Amniotic epithelial cell (primary cell): Measurements from ENCODE around the gene UNC5C.

Source experiments
- DNase-seq: peaks from one replicate; pipeline ENCODE4 v3.0.0-alpha.2; 2010; ENCODE audit warnings: low read depth

The UNC5C gene

DNA sequence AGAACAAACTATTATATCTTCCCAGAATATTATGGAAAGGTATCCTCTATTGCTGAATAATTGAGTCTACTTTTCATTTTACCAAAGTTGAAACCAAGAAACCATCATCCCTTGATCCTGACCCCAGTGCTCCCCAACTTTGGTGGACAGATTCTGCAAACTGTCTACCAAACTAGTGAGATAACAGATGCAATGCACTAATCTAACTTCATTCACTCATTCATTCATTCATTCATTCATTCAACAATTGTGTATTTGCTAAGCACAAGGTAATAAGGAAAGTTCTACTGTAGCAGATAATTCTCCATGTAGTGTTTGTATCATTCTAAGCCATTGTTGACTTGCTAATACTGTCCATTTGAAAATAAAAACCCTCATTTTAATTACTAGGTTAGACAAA is 150.6 kb downstream of the UNC5C start:
- DNase-seq = no peak

DNA sequence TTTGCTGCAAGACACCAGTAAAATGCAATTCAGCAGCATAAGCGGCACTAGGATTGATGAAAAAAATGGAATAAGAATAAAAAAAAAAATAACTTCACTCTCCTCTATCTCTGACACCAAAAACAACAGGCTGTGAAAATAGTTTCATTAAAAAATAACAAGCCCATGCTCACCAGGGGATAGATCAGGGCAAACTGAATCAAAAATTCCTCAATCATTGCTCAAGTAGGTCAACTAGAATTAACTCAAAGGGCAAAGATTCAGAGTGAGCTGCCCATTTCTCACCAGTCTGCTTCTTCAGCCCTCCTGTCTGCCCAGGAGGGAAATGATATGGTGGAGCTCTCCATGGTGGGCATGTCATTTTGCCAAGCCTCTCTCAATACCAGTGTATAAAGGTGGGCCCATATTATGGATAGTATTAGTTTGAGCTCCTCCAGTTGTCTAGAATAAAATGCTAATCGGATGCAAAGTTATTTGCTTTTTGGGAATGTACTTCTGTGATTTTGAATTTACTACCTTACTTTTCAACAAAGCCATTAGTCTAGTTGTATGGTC is 153.9 kb downstream of the UNC5C start:
- DNase-seq = no peak

DNA sequence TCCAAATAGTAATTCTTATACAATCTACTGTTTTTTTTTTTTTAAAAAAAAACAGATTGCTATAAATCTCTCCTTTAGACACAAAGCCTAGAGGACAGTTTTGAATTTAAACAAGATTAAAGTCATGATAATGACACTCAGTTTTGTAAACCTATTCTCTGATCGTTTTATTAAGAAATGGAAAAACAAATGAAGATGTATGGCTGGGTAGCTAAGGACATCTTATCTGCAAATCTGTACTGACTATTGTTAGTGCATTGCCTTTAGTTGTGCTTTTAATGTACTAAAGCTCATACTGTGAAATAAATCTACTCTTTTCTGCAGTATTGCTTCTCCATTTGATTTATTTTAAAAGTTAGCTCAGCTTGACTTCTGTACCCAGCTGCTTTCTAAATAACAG is 155.0 kb downstream of the UNC5C start:
- no peak for DNase-seq

DNA sequence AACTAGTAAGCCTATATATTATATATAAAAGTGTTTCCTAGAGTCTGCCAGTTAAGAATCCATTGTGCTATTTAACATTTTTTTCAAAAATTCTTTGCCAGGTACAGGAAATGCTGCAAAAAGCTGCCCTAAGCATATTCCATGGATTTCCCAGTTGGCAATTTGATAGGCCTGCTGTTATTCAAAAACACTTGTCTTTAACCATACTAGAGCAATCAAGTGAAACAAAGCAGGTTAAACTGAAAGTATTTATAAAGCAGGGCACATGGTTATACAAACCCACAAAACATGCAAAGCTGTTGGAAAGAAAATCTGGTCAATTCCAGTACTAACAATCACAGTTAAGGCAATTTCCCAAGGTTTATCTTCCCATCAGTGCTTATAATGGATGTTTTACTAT is 159.9 kb downstream of the UNC5C start:
- DNase-seq = no peak

DNA sequence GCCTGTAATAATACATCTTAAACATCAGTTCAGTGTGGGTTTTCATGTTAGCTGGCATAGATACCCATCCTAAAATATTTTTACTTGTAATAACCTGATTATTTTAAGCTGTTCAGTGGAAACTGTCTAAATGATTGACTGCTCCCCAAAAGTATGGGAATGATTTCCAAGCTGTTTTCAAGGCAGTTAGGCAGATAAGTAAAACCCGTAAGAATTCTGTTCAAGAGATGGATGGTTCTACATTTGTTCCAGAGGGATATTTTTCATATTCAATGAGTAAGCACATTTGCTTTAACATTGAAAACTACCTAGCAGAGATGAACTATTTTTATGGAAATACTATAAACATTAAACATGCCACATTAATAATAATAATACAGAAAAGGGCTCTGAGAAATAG is 161.1 kb downstream of the UNC5C start:
- DNase-seq = peak; percentile 59

DNA sequence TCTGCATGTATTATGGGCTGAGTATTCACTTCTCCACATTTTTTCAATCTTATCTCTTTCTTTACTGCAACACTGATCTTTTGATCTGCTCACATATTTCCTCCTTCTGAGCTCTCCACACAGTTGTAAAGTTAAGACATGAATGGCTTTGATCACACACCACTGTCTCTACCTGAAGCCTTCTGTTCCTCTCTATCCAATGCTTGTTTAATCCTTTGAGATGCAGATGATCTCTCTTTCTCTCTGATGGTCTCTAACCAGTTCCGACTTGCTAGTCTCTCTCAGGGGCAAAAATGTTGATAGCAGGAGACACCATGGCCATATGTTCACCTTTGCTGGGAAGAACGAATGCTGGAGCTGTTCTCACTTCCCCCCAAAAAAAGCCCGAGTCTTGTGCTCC is 162.4 kb downstream of the UNC5C start:
- no peak for DNase-seq

DNA sequence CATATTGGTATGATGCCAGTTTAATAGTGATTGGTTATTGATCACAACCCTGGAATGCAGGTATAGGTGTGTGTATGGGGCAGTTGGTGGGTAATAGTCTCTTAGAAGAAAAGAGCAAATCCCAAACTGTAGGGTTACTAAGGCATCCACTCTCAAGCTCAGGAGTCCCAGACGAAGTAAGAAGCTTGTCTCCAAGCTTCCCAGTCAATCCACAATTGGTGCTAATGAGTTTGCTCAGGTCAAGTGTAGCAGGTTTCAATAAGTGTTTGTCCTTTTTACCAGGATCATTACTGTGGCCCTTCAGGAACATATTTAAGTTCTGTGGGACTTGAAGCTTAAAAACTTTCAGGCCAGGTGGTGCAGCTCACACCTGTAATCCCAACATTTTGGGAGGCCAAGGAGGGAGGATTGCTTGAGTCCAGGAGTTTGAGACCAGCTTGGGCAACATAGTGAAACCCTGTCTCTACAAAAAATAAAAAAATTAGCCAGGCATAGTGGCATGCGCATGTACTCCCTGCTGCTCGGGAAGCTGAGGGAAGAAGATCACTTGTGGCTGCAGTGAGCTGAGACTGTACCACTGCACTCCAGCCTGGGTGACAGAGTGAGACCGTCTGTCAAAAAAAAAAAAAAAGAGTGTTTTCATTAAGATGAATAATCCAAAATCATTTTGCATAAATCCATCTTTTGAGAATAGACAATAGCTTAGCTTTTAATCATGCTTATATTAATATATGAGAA is 166.8 kb downstream of the UNC5C start:
- no peak for DNase-seq

DNA sequence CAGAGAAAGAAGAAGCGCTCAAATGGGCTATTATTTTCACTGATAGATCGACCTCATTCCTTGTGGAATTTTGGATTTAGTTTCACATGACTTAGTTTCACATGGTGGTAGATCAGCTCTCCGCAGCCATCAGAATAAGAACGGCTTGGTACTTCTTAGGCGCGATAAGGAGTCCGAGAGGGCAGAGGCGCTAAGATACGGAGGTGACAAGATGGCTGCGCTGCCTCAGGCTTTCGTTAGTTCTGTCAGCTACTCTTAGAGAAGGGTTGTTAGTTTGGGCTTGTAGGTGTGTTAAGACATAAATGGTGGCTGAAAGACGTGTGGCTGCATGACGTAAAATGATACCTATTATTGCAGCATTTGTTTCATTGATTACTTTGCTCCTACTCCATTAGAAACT is 169.1 kb downstream of the UNC5C start:
- DNase-seq = no peak

DNA sequence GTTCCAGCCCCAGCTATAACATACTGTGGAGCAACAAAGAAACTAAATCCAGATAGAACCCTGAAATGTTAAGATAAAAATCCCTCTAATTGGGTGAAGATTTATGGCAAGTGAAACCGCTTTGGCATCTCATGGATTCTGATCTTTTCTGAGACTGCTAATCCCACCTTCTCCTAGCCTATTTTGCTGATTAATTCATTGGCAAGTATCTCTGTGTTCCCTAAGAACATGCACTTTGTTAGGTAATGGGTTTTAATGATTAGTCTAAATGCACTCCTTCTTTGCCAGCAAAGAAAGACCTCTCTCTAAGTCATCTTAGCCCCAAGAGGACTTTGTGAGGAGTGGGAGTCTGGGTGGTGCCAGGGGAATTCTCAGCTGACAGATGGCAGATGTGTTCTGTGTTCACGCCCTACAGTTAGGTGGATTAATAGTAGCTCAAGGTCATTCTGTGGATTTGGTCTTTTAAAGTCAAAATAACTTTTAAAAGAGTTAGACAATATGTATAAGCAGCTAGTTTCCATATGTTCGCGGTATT is 171.3 kb downstream of the UNC5C start:
- no peak for DNase-seq

DNA sequence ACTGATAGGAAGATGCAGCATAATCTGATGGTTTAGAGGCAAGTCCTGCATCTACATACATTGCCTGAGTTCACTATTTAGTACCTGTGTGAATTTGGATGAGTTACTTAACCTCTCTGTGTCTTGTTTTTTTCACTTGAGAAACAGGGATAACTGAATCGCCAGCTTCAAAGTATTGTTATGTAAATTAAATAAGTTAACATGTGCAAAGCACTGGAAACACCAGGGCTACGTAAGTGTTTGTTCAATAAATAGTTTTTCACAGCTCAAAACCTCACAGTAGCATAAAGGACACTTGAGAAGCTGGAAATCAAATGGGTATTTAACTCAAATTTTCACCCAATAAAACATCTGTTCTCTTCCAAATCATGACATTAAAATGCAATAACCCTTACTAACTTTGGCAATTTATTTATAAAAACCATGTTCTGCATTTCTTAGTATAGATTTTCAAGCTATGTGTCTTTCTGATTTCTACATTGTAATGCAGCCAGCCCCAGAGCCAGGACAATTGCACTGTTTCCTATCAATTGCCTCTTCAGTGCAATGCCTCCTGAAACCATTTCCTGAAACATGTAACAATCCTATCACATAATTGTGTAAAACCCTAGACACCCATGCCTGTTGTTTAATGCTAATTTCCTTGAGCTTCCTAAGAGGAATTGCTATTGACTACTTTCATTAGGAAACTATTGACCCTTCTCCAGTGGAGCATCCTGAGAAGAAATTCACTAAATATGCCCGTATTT is 177.1 kb downstream of the UNC5C start:
- DNase-seq = no peak

DNA sequence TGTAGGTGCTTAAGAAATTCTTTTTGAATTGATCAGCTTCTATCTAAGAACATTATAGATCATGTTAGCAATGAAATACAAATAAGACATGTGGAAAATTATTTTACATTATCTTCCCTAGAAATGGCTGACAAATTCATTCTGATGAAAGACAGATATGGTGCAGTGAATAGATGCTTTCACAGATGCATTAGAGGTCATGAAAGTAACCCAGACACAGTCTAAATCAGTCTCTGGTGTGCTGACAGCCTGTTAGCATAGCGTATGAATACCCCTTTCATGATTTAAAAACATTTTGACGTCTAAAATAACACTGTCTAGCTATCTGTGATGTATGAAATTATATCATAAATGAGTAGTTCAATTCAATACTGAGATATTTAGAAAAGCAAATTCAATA is 180.9 kb downstream of the UNC5C start:
- DNase-seq = no peak

DNA sequence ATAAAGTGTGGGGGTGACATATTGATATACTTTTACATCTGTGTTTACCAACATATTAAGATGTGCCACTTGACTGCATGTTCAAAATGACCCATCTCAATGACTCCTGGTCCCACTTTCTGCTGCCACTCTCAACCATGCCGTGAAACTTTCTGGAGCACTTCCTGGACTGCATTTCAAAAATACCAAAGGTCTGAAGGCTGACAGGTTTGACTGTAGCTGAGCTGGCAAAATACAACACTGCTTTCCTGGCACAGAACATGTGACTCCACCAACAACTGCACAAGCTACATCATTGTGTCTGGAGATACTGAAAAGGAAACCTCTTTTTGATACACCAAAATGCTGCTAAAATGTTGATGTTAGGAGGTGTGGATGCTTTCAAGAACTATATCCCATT is 184.8 kb downstream of the UNC5C start:
- no peak for DNase-seq

DNA sequence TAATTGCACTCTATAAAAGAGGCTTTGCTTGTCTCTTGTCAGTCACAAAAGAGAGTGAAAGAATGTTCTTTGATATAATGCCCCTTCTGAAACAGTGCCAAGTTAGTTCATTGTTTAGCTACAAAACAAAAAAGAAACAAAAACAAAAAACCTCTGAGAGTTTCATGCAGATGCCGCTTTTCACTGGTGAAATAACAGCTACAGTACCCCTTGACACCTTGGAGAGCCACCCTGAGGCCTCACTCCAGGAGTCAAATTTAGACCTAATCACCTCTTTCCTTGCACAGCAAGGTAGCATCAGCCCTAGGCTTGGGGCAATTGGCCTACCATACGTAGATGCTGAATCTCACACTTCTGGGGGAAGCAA is 185.2 kb downstream of the UNC5C start:
- no peak for DNase-seq

DNA sequence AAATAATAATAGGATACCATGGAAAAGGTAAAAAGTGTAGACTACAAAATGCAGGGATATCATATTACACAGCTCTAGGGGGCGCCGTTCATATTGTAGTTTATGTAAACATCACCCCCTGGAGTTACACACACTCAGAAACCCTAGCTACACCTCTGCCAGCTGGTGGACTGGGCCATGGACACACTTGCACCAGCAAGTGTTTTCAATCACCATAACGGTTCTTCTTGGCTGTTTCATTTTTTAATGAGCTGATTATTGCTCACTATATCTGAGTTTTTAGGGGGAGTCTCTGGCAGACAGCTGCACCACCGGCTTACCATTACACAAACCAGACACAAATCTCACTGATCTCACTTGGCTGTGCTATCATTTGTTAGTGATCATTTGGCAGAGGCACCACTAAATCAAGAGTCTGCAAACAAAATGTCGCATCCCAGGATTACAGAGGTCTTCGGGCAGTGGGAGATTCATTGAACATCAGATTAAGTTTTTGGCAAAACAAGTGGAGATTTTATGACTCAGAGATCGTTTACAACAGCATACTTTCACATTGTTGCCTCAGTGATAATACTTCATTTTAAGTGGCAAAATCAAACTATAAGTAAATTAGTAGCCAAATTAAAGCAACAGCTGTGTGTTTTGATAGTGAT is 185.7 kb downstream of the UNC5C start:
- peak; percentile 70 for DNase-seq

DNA sequence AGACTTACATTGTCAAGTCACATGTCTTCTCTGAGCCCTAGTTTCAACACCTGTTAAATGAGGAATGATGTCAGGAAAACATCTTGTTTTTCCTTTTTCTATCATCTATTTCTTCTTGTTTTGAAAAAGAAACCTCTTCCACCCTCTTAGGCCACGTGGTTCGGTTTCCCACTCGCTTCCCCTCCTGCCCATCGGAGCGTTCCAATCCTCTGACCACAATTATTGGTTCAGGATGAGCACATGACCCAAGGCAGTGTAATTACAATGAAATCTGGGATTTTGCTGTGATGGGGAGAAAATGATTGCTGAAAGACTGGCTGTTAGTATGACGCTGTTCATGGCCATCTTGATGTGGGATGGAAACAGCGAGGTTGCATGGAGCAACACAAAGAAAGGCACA is 186.7 kb downstream of the UNC5C start:
- no peak for DNase-seq

DNA sequence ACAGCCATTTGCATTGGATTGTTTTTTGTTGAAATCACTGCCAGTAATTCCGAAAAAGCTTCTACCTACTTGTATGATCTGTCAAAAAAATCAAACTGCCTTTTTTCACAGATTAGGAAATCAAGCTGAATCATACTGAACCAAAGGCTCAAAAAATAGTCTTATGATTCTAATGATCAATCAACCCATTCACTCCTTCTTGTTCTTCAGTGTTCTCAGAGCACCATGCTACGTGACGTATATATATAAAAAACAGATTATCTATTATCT is 187.1 kb downstream of the UNC5C start:
- no peak for DNase-seq

DNA sequence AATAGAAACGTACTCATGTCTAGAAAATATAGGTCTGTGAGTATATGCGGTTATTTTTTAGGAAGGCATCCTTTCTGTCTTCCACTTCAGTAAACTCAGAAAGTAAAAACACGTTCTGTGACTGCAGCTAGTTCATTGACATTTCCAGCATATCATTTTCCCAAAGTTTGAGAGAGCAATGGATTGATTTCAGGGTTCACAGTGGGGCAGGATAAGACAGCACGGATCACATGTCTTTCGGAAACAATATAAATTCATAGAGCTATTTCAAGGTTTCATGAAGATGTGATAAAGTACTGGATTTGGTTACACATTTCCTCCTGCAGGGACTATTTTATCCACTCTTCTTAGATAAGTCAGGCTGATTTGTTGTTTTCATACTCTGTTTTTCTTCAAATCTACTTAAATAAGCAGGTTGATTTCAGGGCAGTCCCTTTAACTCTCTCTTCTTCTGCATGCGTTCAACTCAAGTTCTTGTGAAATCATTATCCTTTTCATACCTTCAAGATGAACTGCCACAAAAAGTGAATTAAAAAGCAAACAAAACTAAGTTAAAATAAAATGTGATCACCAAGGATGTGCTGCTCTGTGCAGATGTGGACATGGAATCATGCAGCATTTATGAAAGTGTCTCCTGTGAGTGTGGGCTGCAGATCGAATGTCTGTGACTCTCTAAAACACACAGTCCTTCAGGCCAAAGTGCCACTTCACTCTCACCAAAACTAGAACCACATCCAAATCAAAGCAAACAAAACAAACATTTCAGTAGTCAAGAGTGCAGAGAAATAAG is 187.7 kb downstream of the UNC5C start:
- DNase-seq = peak; percentile 8

DNA sequence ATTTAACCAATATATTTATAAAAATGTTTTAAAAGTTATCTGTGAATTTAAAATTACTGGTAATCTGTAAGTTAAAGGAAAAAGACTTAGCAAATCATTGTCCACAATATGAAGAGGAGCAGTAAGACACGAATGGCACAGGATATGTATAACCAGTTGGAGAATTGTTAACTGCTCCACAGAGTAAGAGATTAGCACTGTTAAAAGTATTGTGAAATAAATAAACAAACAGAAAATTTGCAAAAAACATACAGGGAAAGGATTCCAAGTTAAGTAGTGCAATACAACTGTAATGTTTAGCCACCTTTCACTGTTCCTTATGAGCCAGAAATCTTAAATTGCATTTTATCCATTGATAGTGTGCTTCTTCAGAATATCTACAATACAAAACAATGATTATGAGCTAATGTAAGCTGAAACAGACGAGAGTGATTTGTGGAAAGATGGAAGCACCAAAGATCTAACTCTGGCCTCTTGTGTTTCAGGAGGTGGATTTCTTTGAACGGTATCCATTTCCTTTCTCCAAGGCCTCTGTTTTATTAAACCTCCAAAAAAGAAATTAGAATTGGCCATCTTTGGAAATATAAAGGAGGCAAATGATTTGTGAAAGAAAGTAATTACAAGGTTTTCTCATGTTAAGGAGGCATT is 188.4 kb downstream of the UNC5C start:
- DNase-seq = no peak

DNA sequence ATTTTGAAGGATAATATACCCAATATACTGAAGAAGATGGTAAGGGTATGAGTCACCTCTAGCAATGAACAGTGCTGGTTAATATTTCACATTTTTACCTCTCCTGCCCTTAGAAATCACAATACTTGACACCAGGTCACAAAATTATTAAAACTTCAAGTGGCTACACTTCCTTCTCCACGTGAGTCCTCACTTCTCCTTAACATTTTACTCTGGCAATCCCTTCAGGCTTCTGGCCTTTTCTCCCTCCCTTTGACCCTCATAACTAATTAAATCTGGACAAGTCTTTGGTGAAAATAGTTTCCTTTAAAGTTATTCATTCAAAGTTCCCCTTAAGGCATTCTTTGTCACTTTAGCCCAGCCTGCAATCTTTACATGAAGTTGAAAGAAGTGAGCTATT is 190.4 kb downstream of the UNC5C start:
- no peak for DNase-seq

DNA sequence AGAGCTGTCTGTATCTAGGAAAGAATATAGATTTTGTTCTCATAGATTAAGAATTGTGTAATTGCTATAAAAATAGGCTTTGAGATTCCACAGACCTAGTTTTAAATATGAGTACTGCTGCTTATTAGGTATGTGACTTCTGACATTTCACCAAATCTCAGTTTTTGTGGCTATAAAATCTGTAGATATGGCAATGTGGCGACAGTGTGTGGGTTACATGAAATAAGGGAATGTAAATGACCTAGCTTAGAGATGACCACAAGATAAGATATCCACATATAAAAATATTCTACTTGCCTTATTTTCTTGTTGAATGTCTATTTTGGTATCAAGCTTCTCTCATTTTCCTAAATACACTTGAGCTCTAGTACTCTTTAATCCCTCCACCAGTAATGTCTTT is 193.8 kb downstream of the UNC5C start:
- peak; percentile 46 for DNase-seq

DNA sequence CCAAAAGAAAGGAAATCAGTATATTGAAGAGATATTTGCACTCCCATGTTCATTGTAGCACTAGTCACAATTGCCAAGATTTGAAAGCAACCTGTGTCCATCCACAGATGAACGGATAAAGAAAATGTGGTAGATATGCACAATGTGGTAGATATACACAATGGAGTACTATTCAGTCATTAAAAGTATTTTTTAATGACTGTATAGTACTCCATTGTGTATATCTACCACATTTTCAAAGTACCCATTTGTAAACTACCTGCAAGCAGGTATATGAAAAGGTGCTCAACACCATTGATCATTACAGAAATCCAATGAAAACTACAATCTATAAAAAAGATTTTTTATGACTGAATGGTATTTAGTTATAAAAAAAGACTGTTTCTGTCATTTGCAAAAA is 200.4 kb downstream of the UNC5C start:
- no peak for DNase-seq

DNA sequence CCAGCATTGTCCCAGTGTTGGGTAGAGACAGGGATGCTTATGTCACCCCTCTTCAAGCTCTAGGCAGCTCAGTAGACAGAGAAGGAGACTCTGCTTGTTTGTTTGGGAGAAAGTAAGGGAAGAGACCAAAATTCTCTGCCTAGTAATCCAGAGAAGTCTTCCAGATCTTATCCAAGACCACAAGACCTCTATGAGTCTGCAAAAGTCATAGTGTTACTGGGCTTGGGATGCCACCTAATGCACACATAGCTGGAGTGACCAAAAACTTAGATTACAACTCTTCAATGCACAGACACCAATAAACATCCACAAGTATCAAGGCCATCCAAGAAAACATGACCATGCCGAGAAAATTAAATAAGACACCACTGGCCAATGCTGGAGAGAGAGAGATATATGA is 205.5 kb downstream of the UNC5C start:
- no peak for DNase-seq
